ENCODE results near the gene HCFC1.

HCFC1 gene

DNA sequence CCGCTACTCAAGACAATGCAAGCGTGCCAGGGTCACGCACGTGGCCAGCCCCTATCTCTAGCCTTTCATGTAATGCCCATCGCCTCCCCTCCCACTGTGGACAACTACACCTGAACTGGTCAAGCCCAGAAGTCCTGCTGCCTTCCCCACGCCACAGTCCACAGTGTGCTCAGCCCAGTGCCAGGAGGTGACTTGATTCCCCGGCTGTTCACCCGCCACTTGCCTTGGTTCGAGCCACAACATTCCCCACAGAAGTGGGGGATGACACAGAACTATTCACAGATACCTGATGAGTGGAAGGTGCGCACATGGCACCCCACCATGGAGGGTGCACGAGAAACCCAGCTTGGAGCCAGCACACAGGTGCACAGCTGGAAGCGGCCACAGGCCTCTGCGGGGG lies 52.3 kb downstream of the HCFC1 start:
- H2AK5ac ChIP-seq (ENCODE audit: low read length, severe bottlenecking), result no peak overlapping the region
- no peak overlapping the region for H2BK5ac ChIP-seq (ENCODE audit: low read depth, low read length, poor library complexity, severe bottlenecking)
- no peak overlapping the region for H3K9ac ChIP-seq (ENCODE audit: low read length)
- peaks cover 3% of the 10 kb centered on the region for H3K4me1 ChIP-seq (ENCODE audit: control insufficient read depth, insufficient read depth, low read depth, low read length)
- 94% methylated on average over 13 of the region's 13 CpGs for WGBS
- H4K8ac ChIP-seq (ENCODE audit: low read length), result no peak overlapping the region
- no peak overlapping the region for H3K4me3 ChIP-seq (ENCODE audit: insufficient read depth in 1 of 2, low read depth in 1 of 2, low read length in 2 of 2)
- H3K79me1 ChIP-seq (replicated peaks; ENCODE audit: low read length, poor library complexity, severe bottlenecking), result no peaks in the 10 kb centered on the region
- no peak overlapping the region for H4K91ac ChIP-seq (ENCODE audit: low read length)
- no peak overlapping the region for H3K4me2 ChIP-seq (ENCODE audit: low read length, poor library complexity, severe bottlenecking)
- H3K14ac ChIP-seq (ENCODE audit: low read length in 2 of 2), result no peak overlapping the region
- H2BK120ac ChIP-seq (ENCODE audit: low read depth, low read length), result no peak overlapping the region
- H3K9me3 ChIP-seq (ENCODE audit: control insufficient read depth, low read length), result no peaks in the 10 kb centered on the region
- H3K27ac ChIP-seq (ENCODE audit: low read length, poor library complexity, severe bottlenecking), result no peak overlapping the region
- H2BK12ac ChIP-seq (ENCODE audit: low read length in 2 of 2), result no peak overlapping the region
- H3K18ac ChIP-seq (ENCODE audit: low read depth in 1 of 2, low read length in 2 of 2), result no peak overlapping the region
- no peak overlapping the region for H3K23ac ChIP-seq (ENCODE audit: low read length in 2 of 2)
- no peak overlapping the region for H2BK15ac ChIP-seq (ENCODE audit: low read depth, poor library complexity, severe bottlenecking)
- no peak overlapping the region for H2AFZ ChIP-seq (ENCODE audit: low read depth, low read length)
- H3K4ac ChIP-seq (ENCODE audit: low read depth in 1 of 2, low read length in 2 of 2), result no peak overlapping the region
- peaks cover 0 to 70% of the 10 kb centered on the region in 2 experiments for H3K27me3 ChIP-seq (ENCODE audit: control insufficient read depth in 1 of 2, insufficient read depth in 1 of 2, low read length in 2 of 2)
- DNase-seq, result no peak
- no peaks in the 10 kb centered on the region for H3K36me3 ChIP-seq (ENCODE audit: control insufficient read depth in 1 of 2, insufficient read depth in 2 of 2, low read depth in 1 of 2, low read length in 2 of 2)

GRCh38 chrX:153917869-153918268 lies 53.7 kb downstream of the HCFC1 start:
- peaks cover 0 to 63% of the 10 kb centered on the region in 2 experiments for H3K27me3 ChIP-seq (ENCODE audit: control insufficient read depth in 1 of 2, insufficient read depth in 1 of 2, low read length in 2 of 2)
- no peak overlapping the region for H2BK120ac ChIP-seq (ENCODE audit: low read depth, low read length)
- DNase-seq, result no peak
- no peak overlapping the region for H2BK5ac ChIP-seq (ENCODE audit: low read depth, low read length, poor library complexity, severe bottlenecking)
- H3K9me3 ChIP-seq (ENCODE audit: control insufficient read depth, low read length), result no peaks in the 10 kb centered on the region
- no peak overlapping the region for H3K23ac ChIP-seq (ENCODE audit: low read length in 2 of 2)
- H3K9ac ChIP-seq (ENCODE audit: low read length), result no peak overlapping the region
- WGBS, result 89% methylated on average over 6 of the region's 6 CpGs
- no peak overlapping the region for H3K14ac ChIP-seq (ENCODE audit: low read length in 2 of 2)
- H3K4me2 ChIP-seq (ENCODE audit: low read length, poor library complexity, severe bottlenecking), result no peak overlapping the region
- no peak overlapping the region for H2AFZ ChIP-seq (ENCODE audit: low read depth, low read length)
- no peak overlapping the region for H3K18ac ChIP-seq (ENCODE audit: low read depth in 1 of 2, low read length in 2 of 2)
- H4K8ac ChIP-seq (ENCODE audit: low read length), result no peak overlapping the region
- no peak overlapping the region for H2AK5ac ChIP-seq (ENCODE audit: low read length, severe bottlenecking)
- H4K91ac ChIP-seq (ENCODE audit: low read length), result no peak overlapping the region
- no peak overlapping the region for H2BK15ac ChIP-seq (ENCODE audit: low read depth, poor library complexity, severe bottlenecking)
- H3K4ac ChIP-seq (ENCODE audit: low read depth in 1 of 2, low read length in 2 of 2), result no peak overlapping the region
- no peaks in the 10 kb centered on the region for H3K36me3 ChIP-seq (ENCODE audit: control insufficient read depth in 1 of 2, insufficient read depth in 2 of 2, low read depth in 1 of 2, low read length in 2 of 2)
- no peak overlapping the region for H3K27ac ChIP-seq (ENCODE audit: low read length, poor library complexity, severe bottlenecking)
- no peaks in the 10 kb centered on the region for H3K79me1 ChIP-seq (replicated peaks; ENCODE audit: low read length, poor library complexity, severe bottlenecking)
- no peak overlapping the region for H2BK12ac ChIP-seq (ENCODE audit: low read length in 2 of 2)
- H3K4me1 ChIP-seq (ENCODE audit: control insufficient read depth, insufficient read depth, low read depth, low read length), result no peaks in the 10 kb centered on the region
- no peak overlapping the region for H3K4me3 ChIP-seq (ENCODE audit: insufficient read depth in 1 of 2, low read depth in 1 of 2, low read length in 2 of 2)

- no peaks in the 10 kb centered on the region for H3K79me1 ChIP-seq (replicated peaks; ENCODE audit: low read length, poor library complexity, severe bottlenecking)
- no peak overlapping the region for H2AK5ac ChIP-seq (ENCODE audit: low read length, severe bottlenecking)
- H3K4me3 ChIP-seq (ENCODE audit: insufficient read depth in 1 of 2, low read depth in 1 of 2, low read length in 2 of 2), result no peak overlapping the region
- no peak overlapping the region for H2BK120ac ChIP-seq (ENCODE audit: low read depth, low read length)
- H3K27ac ChIP-seq (ENCODE audit: low read length, poor library complexity, severe bottlenecking), result no peak overlapping the region
- WGBS, result 97% methylated on average over 17 of the region's 17 CpGs
- no peak overlapping the region for H4K91ac ChIP-seq (ENCODE audit: low read length)
- no peak overlapping the region for H3K18ac ChIP-seq (ENCODE audit: low read depth in 1 of 2, low read length in 2 of 2)
- H3K14ac ChIP-seq (ENCODE audit: low read length in 2 of 2), result no peak overlapping the region
- H3K27me3 ChIP-seq (ENCODE audit: control insufficient read depth in 1 of 2, insufficient read depth in 1 of 2, low read length in 2 of 2), result peaks cover 0 to 53% of the 10 kb centered on the region in 2 experiments
- H2BK12ac ChIP-seq (ENCODE audit: low read length in 2 of 2), result no peak overlapping the region
- no peak overlapping the region for H3K4ac ChIP-seq (ENCODE audit: low read depth in 1 of 2, low read length in 2 of 2)
- H3K23ac ChIP-seq (ENCODE audit: low read length in 2 of 2), result no peak overlapping the region
- H3K9me3 ChIP-seq (ENCODE audit: control insufficient read depth, low read length), result no peaks in the 10 kb centered on the region
- no peak overlapping the region for H3K9ac ChIP-seq (ENCODE audit: low read length)
- H3K4me1 ChIP-seq (ENCODE audit: control insufficient read depth, insufficient read depth, low read depth, low read length), result peaks cover 2% of the 10 kb centered on the region
- no peak overlapping the region for H4K8ac ChIP-seq (ENCODE audit: low read length)
- no peak overlapping the region for H2BK15ac ChIP-seq (ENCODE audit: low read depth, poor library complexity, severe bottlenecking)
- H3K36me3 ChIP-seq (ENCODE audit: control insufficient read depth in 1 of 2, insufficient read depth in 2 of 2, low read depth in 1 of 2, low read length in 2 of 2), result no peaks in the 10 kb centered on the region
- no peak for DNase-seq
- H2BK5ac ChIP-seq (ENCODE audit: low read depth, low read length, poor library complexity, severe bottlenecking), result no peak overlapping the region
- no peak overlapping the region for H2AFZ ChIP-seq (ENCODE audit: low read depth, low read length)
- H3K4me2 ChIP-seq (ENCODE audit: low read length, poor library complexity, severe bottlenecking), result no peak overlapping the region
Observed at GRCh38 chrX:153913701-153914100, 57.9 kb downstream of the HCFC1 start.

DNA sequence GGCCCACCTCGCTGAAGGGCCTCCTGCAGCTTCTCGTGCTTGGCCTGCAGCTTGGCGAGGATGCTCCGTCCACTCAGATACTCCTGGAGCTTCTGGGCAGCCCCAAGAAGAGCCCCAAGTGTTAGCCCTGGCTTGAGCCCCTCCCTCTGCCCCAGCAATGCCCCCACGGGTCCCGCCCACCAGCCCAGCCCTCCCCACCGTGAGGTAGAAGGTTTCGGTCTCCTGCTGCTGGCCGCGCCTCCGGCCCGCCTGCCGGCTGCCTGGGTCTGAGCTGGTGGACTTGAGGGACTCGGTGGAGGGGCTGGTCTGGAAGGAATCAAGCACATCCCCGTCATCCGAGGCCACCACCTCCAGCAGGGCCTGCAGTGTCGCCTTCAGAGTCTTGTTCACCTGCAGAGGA lies 58.4 kb downstream of the HCFC1 start:
- Histone ChIP-seq H3K36me3 (ENCODE audit: control insufficient read depth in 1 of 2, insufficient read depth in 2 of 2, low read depth in 1 of 2, low read length in 2 of 2) (no peaks in the 10 kb centered on the region), H3K4ac (ENCODE audit: low read depth in 1 of 2, low read length in 2 of 2) (no peak overlapping the region), H3K4me1 (ENCODE audit: control insufficient read depth, insufficient read depth, low read depth, low read length) (peaks cover 2% of the 10 kb centered on the region), H2AK5ac (ENCODE audit: low read length, severe bottlenecking) (no peak overlapping the region), H2AFZ (ENCODE audit: low read depth, low read length) (no peak overlapping the region), H4K8ac (ENCODE audit: low read length) (no peak overlapping the region), H3K4me3 (ENCODE audit: insufficient read depth in 1 of 2, low read depth in 1 of 2, low read length in 2 of 2) (no peak overlapping the region), H3K9ac (ENCODE audit: low read length) (no peak overlapping the region), H2BK12ac (ENCODE audit: low read length in 2 of 2) (no peak overlapping the region), H3K14ac (ENCODE audit: low read length in 2 of 2) (no peak overlapping the region), H2BK15ac (ENCODE audit: low read depth, poor library complexity, severe bottlenecking) (no peak overlapping the region), H2BK120ac (ENCODE audit: low read depth, low read length) (no peak overlapping the region), H3K23ac (ENCODE audit: low read length in 2 of 2) (no peak overlapping the region), H2BK5ac (ENCODE audit: low read depth, low read length, poor library complexity, severe bottlenecking) (no peak overlapping the region), H3K27me3 (ENCODE audit: control insufficient read depth in 1 of 2, insufficient read depth in 1 of 2, low read length in 2 of 2) (peaks cover 0 to 51% of the 10 kb centered on the region in 2 experiments), H3K4me2 (ENCODE audit: low read length, poor library complexity, severe bottlenecking) (no peak overlapping the region), H3K27ac (ENCODE audit: low read length, poor library complexity, severe bottlenecking) (no peak overlapping the region), H3K18ac (ENCODE audit: low read depth in 1 of 2, low read length in 2 of 2) (no peak overlapping the region), H3K79me1 (replicated peaks; ENCODE audit: low read length, poor library complexity, severe bottlenecking) (no peaks in the 10 kb centered on the region), H3K9me3 (ENCODE audit: control insufficient read depth, low read length) (no peaks in the 10 kb centered on the region), H4K91ac (ENCODE audit: low read length) (no peak overlapping the region)
- WGBS, result 69% methylated on average over 8 of the region's 17 CpGs
- no peak for DNase-seq

Measured in mesenchymal stem cell (in vitro differentiated cells and primary cell).